HG03135 (cell line): Measurements from ENCODE around the gene DST.
"Not testable (repeated sequence)": the region's sequence is repeated elsewhere in the genome, so short reads cannot be mapped to it uniquely, and the experiment has no call there.

Source experiments
- ATAC-seq: cut with Tn5 transposase; IDR thresholded peaks from one replicate; pipeline ENCODE4 v1.9.1; 2021; ENCODE audit warnings: mild to moderate bottlenecking, moderate library complexity; ENCODE audit not compliant: unreplicated experiment

The DST gene

DNA sequence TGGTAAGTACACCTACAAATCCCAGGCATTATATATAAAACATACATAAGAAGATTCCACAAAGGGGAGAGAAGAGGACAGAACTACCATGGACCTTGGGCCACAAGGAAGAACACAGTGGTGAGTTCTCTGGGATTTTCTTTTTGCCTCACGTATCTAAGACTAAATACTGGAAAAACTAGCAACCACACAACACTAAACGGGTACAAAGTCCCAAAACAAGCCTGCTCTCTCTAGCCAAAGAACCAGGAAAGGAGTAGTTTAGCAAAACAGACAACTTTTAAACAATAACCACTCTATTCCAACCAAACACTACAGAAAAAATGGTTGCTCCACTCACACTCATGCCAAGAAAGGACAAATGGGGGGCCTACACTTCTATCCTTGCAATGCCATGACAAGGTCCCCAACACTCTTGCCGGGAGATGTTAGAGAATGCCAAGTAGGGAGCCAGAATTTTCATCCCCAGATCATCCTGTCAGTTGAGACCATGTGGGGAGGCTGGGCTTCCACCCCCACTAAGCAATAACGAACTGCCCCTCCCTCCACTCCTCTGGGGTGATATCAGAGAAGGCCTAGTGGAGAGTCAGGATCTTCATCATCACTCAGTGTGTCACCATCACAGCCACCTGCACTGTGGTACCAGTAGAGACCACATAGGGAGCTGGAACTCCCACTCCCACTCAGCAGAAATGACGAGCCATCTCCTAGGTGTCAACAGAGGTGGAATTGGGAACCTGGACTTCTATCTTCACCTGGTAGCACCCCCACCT, 123.5 kb downstream of the DST start:
- no peak for ATAC-seq

DNA sequence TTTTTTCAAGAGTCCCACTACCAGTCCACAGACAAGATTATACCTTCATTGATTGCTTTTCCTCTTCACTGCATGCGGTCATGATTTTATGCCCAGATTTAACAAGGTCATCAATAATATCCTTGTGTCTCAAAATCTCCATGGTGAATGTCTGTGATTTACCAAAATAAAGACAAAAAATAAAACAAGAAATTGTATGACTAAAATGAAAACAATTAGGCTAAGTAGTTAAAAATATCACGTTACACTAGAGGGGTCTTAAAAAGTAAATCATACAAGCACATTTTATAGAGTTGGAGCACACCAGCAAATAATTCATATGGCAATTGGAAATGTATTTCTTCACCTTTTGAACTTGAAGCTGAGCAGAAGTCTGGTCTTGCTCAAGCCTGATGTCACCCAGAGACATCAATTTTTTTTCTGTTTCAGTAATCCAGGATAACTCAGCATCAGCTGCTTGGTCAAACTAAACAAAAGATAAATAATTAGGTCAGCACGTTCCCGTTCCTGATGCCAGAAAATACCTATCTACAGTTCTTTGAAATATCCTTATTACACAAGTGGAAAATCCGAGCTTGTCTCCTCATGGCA, 125.4 kb downstream of the DST start:
- ATAC-seq, result no peak

DNA sequence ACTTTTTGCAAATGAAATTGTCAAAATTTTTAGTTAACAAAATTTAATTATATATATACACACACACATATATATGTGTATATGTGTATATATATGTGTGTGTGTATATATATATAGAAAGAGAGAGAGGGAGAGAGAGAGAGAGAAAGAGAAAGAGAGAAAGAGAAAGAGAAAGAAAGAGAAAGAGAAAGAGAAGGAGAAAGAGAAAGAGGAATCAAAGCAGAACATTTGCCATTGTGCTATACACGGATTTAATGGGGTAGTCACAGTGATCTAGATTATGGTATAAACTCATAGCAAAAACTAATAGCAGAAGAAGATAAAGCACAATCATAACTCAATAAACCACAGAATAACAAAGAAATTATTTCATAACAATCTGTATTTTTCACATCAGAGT, 126.7 kb downstream of the DST start:
- ATAC-seq, result no peak

DNA sequence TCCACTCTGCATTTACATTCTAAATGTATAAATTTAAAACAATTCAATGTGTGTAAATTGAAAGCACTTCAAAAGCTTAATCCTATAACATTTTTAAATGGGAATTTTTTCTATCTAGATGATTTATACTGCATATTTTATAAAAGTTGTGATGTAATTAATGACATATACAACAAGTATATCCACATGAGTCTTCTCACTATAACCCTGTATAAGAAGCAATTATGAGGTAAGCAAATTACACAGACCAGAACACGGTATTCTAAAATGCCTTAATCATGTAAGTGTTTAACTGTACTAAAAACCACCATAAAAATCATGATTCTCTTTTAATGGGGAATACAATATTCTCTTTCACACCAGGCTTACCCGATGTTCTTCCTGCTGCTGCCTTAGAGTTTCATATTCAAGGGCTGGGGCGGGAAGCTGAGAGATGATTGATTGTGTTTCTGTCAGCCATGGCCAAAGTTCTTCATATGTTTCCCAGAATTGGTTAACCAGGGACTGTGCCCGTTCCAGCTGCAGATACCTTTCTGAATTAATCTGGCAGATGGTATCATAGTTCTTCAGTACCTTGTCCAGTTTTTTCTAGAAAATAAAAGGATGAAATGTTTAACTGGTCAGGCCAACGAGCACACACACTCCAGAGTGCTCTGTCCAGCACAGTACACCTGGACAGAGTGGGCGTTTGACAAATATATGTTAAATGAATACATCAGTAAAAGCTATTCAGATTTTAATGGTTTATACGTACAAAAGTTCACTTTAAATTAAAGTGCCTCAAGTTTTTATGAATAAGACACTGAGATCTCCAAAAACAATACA, 127.4 kb downstream of the DST start:
- ATAC-seq, result no peak

DNA sequence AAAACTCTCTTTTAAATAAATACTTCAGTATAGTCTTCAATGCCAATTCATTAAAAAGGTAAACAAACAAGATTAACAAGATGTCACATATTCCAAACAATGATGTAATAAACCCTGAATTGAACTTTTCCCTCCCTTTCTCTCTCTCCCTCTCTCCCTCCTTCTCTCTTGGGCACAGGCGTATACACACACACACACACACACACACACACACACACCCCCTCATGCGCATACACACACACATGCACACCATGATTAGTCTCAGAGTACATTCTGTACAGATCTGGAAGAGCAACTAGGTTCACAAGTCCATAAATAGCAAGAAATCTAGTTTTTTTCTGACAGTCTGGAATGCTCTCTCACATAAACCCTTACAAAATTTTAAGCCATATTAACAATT, 128.3 kb downstream of the DST start:
- ATAC-seq, result no peak

DNA sequence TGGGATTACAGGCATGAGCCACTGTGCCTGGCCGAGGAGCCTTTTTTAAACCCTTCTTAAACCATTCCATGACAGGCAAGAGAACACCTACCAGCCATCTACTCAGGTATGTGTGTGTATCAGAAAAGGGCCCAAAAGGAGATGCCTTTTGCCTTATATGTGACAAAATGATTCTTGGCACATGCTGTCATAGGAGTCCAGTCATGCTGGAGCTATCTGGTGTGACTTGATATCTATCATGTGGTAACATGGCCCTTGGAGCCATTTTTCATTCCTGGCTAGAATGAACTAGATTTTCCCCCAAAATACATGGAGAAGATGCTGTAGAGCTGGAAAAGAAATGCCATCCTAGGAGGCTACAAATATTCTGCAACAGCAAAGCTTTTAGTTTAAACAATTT, 129.1 kb downstream of the DST start:
- ATAC-seq, result no peak

DNA sequence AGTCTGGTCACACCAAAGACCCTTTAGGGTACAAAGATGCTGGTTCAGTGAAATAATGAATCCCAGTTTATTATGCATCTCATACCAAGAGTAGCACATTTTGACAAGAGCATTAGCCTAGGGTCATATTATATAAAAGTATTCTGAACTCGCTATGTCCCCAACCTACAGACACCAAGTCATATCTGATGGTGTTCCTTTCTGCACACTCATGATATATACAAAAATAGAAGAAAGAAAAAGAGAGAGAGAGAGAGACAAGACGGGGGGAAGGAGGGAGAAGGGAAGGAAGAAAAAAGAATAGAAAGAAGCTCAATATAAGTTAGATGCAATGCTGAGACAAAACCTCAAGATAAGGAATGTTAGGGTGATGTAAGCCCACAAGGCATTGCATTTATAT, 131.1 kb downstream of the DST start:
- no peak for ATAC-seq

DNA sequence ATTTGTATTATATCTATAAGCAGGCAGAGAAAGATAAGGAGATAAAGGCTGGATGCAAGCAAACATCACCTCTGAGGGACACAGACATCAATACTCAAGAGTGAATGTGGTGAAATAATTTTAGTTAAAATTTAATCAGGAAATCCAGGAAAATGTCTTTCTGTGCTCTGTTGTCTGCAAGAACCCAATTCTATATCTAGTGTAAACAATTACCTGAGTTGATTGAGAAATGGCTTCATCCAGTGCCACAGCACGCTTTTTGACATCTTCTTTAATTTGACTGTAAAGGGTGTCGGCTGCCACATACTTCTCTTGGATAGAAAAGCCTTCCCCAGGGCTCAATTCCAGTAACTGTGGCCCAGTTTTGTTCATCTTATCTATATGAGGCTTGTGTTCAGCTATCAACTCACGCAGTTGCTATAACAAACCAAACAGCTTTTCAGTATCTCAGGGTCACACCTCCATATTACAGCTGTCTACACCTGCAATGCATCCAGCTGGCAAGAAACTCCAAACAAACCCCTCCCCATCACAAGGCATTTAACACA, 131.6 kb downstream of the DST start:
- no peak for ATAC-seq

DNA sequence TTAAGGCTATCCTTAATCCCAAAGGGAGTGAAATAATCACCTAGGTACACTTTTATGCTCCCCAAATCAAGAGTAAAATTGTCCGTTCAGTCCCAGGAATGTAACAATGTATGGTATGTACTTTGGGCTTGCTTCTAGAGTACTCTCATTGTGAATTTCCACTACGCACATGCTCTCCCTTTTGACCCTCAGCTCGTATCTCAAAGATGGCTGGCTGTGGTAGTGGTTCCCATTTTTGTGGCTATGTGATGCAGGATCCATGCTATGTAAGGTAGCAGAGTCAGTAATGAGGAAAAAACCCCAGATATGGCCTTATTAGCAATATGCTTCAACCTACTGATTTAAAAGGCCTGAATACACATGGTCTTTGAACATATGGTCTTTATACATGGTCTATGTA, 133.7 kb downstream of the DST start:
- no peak for ATAC-seq

DNA sequence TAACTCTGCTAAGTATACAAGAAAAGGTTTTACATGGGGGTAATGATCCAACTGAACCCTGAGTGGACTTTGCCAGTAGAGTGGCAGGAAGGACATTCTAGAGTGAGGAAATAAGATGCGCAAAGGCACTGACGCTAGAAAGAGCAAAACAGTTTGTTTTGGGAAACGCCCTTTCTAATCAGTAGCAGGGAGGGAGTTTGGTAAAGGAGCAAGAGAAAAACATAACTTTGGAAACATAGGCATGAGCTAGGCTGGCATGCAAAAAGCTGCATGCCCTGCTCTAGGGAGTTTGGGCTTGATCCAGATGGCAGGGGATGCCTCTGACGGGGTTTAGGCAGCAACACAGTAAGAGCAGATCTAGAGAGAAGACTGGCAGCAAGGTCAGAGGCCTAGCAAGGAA, 135.2 kb downstream of the DST start:
- no peak for ATAC-seq

DNA sequence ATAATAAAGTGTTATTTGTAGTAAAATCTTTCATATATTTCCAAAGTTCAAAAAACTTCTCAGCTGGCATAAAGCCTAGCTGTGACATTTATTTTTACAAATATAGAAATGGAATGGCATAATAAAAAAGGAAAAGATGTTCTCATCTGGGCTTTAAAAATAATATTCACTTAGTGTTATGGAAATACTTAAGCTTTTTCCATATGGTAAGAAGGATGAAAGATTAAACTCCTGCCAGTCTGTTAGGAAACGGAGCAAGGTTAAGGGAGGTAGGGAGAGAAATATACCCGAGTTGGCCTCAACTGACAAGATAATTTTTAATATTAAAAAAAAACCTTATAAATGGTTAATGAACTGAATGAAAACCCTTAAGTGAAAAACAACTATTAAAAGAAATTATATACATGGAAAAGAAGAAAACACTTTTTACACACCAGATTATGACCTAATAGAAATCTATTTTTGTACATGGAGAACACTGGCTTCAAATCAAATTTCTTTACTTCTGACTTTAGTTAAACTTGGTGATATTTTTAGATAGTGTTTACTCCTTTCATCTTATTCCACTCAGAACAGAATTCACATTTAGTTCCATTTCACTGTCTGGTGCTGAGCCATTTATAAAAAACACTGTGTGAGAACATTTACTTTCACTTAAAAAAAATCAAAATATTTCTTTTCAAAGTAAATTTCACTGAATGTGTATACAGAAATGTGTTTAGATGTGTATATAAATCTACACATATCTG, 137.0 kb downstream of the DST start:
- no peak for ATAC-seq

DNA sequence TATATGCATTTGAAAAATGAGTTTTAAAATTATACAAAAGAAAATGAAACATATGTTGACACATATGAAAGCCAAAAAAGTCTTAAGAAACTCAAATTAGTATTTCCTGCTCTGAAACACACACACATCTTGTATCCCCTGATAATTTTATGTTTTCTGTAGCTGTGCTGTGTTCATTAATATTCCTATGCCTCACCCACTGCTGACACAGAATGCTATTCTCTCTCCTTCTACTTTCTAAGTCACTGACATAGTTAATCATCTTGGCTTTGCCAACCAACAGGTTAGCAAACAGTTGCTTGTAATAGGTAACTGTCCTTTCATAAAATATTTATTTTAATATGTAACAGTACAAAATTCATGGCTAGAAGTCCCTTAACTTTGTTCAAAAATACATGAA, 140.7 kb downstream of the DST start:
- no peak for ATAC-seq

DNA sequence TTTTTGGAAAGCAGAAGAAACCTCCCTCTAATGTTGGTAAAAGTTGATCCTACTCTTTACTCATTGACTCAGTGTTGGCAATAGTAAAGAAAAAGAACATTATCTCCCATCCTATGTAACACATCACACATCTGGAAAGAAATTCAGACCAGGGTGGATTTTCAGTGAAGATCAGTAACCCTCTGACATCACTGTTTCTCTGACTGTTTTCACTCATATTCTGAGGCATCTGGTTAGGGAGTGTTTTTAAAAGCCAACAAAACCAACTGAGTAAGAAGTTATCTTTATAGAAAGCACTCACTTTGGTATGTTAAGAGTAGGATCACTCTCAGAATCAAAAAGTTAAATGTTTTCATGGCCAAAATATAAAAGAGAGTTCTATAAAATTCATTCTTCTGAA, 143.6 kb downstream of the DST start:
- ATAC-seq, result no peak

DNA sequence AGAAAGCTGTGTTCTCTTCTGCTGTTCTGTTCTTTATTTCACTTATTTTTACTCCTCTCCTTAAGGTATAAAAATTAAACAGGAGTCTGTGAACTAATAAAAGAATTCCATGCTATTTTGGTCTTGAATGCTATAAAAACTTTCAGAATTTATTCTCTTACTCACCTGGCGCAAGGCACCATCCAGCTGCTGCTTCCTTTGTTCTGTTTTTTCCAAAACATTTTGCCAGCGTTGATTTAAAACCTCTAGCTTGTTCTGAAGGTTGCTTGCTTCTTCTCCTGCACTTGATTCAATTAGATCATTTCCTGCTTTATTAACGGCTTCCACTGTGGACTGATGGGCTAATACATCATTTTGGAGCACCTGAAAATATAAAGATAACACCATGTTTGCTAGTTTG, 145.0 kb downstream of the DST start:
- ATAC-seq, result no peak

DNA sequence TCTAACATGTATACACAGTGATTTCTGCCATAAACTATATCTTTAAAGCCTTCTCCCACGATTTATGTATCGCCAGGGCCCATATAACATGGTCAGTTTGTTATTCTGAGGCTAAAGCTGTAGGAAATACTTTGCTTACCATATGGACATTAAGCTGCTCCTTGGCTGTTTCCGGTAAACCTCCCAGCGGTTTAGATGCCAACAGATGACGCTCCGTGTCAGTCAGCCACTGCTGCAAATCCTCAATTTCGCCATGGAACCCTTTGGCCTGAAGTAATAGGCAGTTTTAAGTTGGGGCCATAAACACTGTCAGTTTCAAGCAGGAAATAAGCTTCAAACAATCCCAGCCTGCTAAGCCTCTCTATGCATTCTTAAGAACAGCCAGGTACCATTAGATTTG, 145.4 kb downstream of the DST start:
- ATAC-seq, result no peak

DNA sequence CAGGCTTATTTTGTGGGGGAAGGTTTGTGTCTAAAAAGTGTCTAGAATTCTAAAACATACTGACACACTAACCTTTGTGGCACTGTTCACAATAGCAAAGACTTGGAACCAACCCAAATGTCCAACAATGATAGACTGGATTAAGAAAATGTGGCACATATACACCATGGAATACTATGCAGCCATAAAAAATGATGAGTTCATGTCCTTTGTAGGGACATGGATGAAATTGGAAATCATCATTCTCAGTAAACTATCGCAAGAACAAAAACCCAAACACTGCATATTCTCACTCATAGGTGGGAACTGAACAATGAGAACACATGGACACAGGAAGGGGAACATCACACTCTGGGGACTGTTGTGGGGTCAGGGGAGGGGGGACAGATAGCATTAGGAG, 146.0 kb downstream of the DST start:
- ATAC-seq, result not testable (repeated sequence)

DNA sequence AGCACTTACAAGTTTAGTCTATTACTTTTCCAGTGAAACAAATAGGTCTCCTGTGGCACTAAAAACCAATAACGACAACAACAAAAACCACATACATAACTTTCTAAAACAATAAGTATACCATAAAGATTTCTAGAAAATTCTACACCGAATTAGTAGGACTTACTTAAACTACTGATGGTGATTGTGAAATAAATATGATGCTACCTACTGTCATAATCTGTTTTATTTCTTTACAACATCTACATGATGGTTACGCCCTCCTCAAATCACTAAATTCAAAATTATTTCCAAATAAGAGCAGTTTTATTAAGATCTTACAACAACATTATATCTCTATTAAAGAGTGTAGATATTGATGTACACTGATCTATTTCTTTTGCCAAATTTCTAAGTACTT, 147.0 kb downstream of the DST start:
- ATAC-seq, result no peak

DNA sequence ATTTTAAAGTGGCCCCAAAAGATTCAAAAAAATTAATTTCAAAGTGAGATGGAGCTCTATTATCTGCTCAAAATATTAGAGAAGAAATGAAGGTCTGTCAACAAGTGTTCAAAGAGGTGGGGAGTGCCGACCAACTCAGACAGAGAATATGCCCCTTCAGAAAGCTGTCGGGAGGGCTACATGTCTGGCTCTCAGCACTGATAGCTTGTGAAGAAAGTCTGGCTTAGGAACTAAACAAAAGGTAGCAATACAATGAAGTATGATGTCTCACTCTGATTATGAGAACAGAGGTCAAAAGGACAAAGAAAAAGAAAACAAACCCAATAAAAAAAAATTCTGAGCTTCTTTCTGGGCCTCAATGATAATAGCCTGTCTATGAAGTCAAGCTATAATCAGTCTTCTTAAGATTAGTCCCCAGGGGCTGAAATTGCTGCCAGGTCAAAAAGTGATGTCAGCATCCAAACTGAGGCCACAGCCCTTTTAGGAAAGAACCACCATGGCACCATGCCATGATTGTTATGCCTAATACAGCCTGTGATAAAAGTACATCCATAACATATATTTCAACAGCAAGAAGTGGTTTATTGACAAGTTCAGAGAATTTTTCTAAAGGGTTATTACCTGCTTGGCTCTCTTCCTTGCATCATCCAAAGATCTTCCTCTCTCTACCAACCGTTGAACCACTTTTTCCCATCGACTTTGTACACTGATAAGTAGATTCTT, 150.9 kb downstream of the DST start:
- ATAC-seq, result no peak

DNA sequence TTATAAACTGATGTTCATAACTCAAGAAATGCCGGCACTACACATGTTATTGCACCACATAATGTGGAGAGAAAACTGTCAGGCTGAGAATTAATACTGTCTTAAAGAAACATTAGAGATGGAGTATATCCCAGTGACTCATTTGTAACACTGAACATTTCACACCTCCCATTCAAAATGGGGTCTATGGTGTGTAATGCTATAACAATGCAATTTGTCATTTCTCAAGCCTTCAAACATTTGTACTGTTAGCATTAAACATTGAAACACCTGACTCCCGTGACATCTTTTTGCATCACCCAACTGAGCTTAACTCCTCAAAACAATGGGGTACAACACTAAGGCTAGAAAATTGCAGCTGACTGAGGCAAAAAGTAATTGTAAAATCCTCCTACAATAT, 151.7 kb downstream of the DST start:
- no peak for ATAC-seq

DNA sequence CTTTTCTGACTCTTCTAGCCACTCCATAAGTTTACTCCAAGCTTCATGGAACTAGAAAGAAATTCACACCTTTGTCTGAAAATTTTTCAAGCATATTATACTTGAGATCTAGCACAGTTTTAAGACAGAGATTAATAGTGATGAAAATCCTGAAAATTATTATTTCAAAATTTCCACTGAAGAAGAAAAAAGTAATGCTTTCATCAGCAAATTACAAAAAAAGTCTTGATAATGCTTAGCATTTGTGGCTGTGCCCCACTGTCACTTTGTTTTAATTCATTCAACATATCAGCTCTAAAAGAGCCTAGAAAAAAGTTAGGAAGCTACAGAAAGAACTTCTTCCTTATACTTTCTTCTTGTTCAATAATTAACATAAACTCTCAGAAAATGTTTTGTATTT, 153.1 kb downstream of the DST start:
- ATAC-seq, result no peak
